Measurements from ENCODE around the gene SLC24A5.
A peak's percentile ranks its signal among the peaks of the same experiment; 100 is the strongest.

SLC24A5 gene

DNA sequence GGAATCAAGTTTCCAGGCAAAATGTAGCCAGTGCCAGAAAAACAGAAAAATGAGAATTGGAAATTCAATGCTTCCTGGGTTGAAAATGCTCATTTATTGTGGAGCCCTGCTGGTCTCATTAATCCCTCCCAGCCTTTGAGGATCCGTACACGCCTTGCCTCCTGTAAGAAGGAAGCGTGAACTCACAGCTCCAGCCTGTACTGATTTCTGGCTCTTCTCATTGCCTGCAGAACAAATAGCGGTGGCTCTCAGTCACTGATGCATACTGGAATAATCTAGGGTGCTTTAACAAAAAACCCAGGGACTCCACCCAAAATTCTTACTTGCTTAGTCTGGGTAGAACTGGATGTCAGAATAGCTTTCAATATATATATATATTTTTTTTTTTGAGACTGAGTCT, 29.3 kb upstream of the SLC24A5 start:
- no peak for DNase-seq (ENCODE audit: low read depth)
- no peak overlapping the region for H3K4me3 ChIP-seq (replicated peaks; ENCODE audit: low read depth, low read length)
- TF ChIP-seq, protein P1, sequence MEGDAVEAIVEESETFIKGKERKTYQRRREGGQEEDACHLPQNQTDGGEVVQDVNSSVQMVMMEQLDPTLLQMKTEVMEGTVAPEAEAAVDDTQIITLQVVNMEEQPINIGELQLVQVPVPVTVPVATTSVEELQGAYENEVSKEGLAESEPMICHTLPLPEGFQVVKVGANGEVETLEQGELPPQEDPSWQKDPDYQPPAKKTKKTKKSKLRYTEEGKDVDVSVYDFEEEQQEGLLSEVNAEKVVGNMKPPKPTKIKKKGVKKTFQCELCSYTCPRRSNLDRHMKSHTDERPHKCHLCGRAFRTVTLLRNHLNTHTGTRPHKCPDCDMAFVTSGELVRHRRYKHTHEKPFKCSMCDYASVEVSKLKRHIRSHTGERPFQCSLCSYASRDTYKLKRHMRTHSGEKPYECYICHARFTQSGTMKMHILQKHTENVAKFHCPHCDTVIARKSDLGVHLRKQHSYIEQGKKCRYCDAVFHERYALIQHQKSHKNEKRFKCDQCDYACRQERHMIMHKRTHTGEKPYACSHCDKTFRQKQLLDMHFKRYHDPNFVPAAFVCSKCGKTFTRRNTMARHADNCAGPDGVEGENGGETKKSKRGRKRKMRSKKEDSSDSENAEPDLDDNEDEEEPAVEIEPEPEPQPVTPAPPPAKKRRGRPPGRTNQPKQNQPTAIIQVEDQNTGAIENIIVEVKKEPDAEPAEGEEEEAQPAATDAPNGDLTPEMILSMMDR (IDR thresholded peaks at IDR 0.05; ENCODE audit: low read length, missing control alignments) = no peak

DNA sequence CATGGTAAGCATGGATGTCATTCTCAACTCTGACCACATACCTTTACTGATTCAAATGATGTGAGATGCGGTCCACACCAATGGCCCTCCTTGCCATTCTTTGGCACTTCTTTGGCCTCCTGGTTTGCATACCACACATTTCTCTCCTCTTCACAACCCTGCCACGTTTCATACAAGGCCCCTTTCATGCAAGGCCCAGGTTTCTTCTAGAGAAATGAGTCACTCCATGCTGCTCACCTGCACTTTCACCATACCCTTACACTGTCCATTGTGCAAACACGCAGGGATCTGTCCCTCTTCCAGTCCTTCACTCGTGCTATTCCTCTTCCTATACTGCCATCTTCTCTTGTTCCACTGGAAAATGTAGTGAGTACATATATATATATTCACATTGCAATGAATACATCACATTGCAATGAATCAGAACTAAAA, 24.4 kb upstream of the SLC24A5 start:
- no peak for DNase-seq (ENCODE audit: low read depth)
- TF ChIP-seq, protein P1 (IDR thresholded peaks at IDR 0.05; ENCODE audit: low read length, missing control alignments) = no peak
- H3K4me3 ChIP-seq (replicated peaks; ENCODE audit: low read depth, low read length) = no peak overlapping the region

DNA sequence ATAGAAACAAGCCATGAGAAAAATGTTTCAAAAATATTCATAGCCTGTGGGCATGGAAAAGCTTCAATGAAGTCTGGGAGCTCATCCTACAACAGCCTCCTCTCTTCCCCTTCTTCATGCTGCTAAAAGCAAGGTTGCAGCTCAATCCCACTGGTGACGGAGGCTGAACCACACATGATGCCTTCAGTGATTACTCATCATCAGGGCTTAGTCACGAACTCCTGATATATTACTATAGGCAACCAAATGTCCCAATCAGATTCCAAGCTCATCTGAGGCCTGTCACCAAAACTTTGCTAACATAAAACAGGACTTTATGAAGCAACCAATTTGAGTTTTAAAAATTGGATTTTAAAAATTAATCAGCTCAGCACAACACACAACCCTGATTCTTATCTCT, 24.0 kb upstream of the SLC24A5 start:
- H3K4me3 ChIP-seq (replicated peaks; ENCODE audit: low read depth, low read length) = no peak overlapping the region
- TF ChIP-seq, protein P1 (IDR thresholded peaks at IDR 0.05; ENCODE audit: low read length, missing control alignments) = no peak
- DNase-seq (ENCODE audit: low read depth) = peak; percentile 47

- TF ChIP-seq, protein P1 (IDR thresholded peaks at IDR 0.05; ENCODE audit: low read length, missing control alignments) = no peak
- DNase-seq (ENCODE audit: low read depth) = no peak
- no peak overlapping the region for H3K4me3 ChIP-seq (replicated peaks; ENCODE audit: low read depth, low read length)
Observed at GRCh38 chr15:48097264-48097663, 23.5 kb upstream of the SLC24A5 start.

- TF ChIP-seq, protein P1 (IDR thresholded peaks at IDR 0.05; ENCODE audit: low read length, missing control alignments) = no peak
- no peak overlapping the region for H3K4me3 ChIP-seq (replicated peaks; ENCODE audit: low read depth, low read length)
- no peak for DNase-seq (ENCODE audit: low read depth)
Observed at GRCh38 chr15:48101376-48101961, 19.3 kb upstream of the SLC24A5 start.

- H3K4me3 ChIP-seq (replicated peaks; ENCODE audit: low read depth, low read length) = no peak overlapping the region
- TF ChIP-seq, protein P1 (IDR thresholded peaks at IDR 0.05; ENCODE audit: low read length, missing control alignments) = no peak
- no peak for DNase-seq (ENCODE audit: low read depth)
Observed at GRCh38 chr15:48102167-48102566, 18.6 kb upstream of the SLC24A5 start.

DNA sequence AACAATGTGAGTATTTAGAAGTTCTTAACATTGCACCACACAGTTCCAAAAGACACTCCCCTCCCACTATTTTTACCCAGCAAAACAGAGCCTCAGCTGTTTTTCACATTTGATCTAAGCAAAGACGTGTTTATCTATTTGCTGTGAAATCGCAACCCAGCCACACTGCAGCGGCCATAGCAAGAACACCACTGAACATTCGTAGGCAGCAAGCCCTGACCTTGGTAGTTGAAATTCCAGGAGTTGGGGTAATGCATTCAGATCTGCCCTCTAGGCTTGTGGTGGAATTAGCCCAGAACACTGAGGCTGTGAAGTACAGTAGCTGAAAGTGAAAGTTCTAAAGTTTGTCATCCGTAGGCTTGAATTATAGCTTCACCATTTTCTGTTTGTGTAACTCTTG, 17.1 kb upstream of the SLC24A5 start:
- H3K4me3 ChIP-seq (replicated peaks; ENCODE audit: low read depth, low read length) = no peak overlapping the region
- TF ChIP-seq, protein P1 (IDR thresholded peaks at IDR 0.05; ENCODE audit: low read length, missing control alignments) = no peak
- DNase-seq (ENCODE audit: low read depth) = no peak

Data from fibroblast of pulmonary artery (primary cell).